Measurements from ENCODE around the gene LRRC3B. TPM values are rescaled to one million over a fixed set of nuclear protein-coding genes. Genes with fewer than 3 reads are reported as not detected.

Gene LRRC3B
- polyA plus RNA-seq, 5 donors, result 3.6 to 6.1 (median 5.6) TPM

DNA sequence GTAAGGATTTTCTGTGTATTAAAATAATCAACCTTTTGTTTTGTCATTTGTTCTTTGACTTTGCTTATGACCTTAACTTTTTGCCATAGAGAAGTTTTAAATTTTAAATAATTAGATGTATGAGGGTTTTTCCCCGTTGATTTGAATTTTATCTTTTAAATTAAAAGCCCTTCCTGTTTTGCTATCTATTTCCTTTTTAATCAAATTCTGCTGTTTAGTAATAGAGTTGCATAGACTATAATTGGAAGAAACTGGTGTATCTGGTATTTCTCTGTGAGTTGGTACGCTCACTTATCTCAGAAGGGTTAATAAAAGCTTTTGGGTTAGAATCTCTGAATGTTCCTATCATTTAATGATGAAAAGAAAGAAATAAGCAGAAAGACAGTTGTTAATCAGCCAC is 82.2 kb downstream of the LRRC3B start:
- DNase-seq, result no peak

- peak; percentile 69 to 77 for DNase-seq
Observed at GRCh38 chr3:26708501-26708900, 85.9 kb downstream of the LRRC3B start.

- DNase-seq, result peak; percentile 43 to 57
Observed at GRCh38 chr3:26712211-26713026, 89.8 kb downstream of the LRRC3B start.

DNA sequence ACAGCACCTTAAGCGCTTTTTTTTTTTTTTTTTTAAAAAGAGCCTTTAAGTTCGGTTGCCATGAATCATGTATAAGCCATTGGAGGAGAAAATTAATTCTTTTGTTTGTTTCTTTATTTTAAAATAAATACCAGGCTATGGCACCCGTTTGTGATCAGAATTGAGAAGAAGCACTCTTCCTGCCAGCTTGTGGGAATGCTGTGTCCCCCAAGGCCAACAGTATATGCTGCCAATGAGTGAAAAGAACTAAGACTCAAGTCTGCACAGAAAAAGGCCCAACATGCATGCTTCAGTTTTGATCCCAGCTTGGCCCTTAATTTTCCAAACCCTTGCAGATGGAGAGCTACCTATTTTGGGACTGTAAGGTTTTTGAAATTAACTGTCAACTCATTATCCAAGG is 90.5 kb downstream of the LRRC3B start:
- DNase-seq, result no peak

GRCh38 chr3:26714485-26714884 is 91.9 kb downstream of the LRRC3B start:
- no peak for DNase-seq

GRCh38 chr3:26715431-26715830 is 92.9 kb downstream of the LRRC3B start:
- no peak for DNase-seq

DNA sequence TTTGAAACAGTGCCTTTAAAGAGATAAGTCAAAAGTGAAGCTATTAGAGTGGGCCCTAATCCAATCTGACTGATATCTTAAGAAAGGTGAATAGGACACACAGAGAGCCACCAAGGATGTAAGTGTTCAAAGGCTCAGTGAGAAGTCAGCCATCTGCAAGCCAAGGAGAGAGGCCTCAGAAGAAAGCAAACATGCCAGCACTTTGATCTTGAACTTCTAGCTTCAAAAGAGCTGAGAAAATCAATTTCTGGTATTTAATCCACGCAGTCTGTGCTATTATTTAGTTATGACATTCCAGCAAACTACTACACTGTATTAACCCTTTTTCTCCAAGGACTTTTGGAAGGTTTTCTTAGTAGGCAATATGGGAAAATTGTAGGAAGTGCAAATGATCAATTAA is 95.7 kb downstream of the LRRC3B start:
- DNase-seq, result peak; percentile 2 to 6

DNA sequence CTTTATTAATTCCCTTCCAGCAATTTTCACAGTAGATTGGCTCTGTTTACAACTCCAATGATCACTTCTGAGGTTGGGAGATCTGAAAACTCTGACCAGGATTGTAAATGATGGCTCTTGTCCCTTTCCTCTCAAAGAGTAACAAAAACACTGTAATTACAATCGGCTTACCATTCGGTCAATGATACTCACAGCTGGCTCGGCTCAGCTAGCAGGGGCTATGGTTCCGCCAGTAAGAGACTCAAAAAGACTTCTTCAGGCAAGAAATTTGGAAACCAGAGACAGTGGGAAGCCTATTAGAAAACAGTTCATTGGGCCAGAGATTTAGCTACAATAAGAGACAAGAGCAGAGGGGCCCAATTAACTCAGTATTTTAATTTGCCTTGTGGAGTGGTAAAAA is 96.6 kb downstream of the LRRC3B start:
- peak; percentile 77 to 78 for DNase-seq

GRCh38 chr3:26721047-26721446 is 98.5 kb downstream of the LRRC3B start:
- no peak for DNase-seq

DNA sequence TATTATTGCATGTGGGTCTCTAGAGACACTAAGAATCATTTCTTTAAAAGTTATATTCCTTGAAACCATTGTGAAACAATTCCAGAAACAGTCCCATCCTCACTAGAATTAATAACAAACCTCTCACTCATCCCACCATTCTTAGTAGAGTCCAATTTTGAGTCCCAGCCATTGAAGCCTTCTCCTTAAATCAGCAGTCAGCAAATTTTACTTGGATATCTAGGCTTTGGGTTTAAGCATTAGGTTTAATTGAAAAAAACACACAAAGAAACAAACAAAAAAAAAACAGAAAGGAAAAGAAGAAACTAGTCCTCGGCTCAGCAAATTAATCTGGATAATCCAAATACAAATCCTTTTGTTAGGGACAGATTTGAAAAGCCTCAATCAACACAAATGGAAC is 109.3 kb downstream of the LRRC3B start:
- no peak for DNase-seq

DNA sequence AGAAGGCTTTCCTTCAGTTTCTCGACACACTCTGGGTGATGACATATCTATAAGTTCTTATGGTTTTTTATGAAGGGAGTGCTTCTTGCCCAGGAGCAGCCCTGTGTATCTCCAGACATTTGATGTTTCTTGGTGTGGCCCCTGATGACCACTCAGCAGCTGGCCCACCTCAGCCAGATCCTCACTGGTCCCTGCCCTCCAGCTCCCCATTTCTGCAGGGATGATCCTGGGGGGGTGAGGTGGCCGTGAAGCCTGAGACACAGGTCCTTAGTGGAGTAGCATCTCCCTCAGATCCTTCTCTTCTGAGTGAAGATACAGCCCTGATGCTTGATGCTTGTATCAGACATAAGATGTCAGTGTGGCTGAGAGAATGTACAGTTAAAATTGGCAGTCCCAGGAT is 127.7 kb downstream of the LRRC3B start:
- no peak for DNase-seq

DNA sequence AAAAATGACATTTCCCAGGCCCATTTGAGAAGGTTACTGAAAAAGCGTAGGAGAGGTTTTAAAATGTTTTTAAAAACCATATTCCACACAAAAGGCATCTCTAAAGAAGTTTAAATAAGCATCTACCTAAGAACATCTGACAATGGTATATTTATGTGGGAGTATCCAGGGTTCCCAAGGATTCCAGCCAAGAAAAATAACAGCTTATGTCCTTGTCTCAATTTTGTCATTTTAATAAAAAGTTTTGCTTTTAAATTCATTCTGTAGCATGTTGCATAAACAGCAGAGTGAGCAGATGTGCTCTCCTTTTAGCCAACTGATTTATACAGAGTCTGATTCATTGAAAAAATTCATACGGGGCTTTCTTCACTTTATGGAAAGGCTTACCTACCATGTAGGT is 129.9 kb downstream of the LRRC3B start:
- DNase-seq, result no peak

DNA sequence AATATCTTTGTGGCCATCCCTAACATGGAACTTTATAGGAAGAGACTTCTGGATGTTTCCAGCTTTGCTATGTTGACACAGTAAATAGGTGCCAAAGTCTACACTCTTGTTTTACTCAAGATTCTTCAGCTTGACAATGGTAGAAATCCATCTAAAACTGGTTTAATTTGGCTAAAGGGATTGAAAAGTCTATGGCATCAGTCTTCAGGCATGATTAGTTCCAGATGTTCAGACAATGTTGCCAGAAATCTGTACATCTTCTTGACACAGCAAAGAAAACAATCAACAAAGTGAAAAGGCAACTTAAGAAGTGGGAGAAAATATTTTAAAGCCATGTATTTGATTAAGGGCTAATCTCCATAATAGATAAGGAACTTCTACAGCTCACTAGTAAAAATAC is 130.5 kb downstream of the LRRC3B start:
- DNase-seq, result no peak

DNA sequence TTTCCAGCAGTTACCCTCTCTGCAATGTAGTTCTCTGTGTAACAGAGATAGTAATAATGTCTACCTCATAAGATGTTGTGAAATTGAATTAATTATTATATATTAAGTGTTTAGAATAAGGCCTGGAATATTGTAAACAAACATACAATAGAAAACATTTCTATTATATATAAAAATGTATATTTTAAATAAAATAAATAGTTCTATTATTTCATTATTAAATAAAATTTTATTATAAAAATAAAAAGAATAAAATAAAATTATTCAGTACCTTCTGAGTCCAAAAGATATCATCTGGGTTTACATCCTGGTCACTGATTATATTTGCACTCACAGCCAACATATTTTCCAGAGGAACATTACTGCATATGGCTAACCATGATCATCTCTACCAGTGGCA is 135.4 kb downstream of the LRRC3B start:
- DNase-seq, result no peak
